K562 (cell line): ENCODE data around the gene PCDHGB1. TPM values are rescaled to one million over a fixed set of nuclear protein-coding genes. Genes with fewer than 3 reads are reported as not detected.
"Not testable (repeated sequence)": the region's sequence is repeated elsewhere in the genome, so short reads cannot be mapped to it uniquely, and the experiment has no call there.

ENCODE experiments used
- ATAC-seq: fragments of 200-7000 bp; cut with Tn5 transposase; 3 replicates; pipeline ENCODE4 v1.9.1; 2020; ENCODE audit warnings: moderate library complexity
- BruUV-seq: library from RNA; stranded (reverse); fragments of 400-500 nt; replicated peaks from 2 replicates; lab custom pipeline; 2021; lab: Mats Ljungman, UMichigan
- CTCF ChIA-PET: fragments of 300-600 bp; formaldehyde crosslinking; extraction: SDS; loops from one replicate; lab custom pipeline; 2021; ENCODE audit warnings: low intra/inter-chr PET ratio; lab: Yijun Ruan, JAX
- POLR2A ChIA-PET: fragments of 300-600, 350-650 bp; sonication (Branson Sonifier 250); formaldehyde crosslinking; extraction: SDS; loops from one replicate; lab custom pipeline; 2021; ENCODE audit warnings: antibody characterized with exemption, inconsistent platforms; lab: Yijun Ruan, JAX
- DNase-seq, 4 experiments: peaks; one replicate each; pipeline versions ENCODE4 v3.0.0 to v3.0.0-alpha.2; 2011 to 2018; ENCODE audit warnings: low spot score in 3 of 4, mixed read lengths in 3 of 4; ENCODE audit errors: extremely low read depth in 1 of 4
- FAIRE-seq: peaks from 2 replicates; lab custom pipeline; 2011; peaks lifted over from hg19 to GRCh38; lab: Jason Lieb, UNC
- H2AFZ ChIP-seq: 2 replicates; pipeline ENCODE4 v1.6.0; 2011; ENCODE audit warnings: low read depth, low read length, control low read depth, inconsistent platforms
- H3K27ac ChIP-seq: fragments of 200-600 bp; 3 replicates; pipeline ENCODE4 v1.8.0; 2011; ENCODE audit warnings: low read depth, mild to moderate bottlenecking, control low read depth, inconsistent platforms, low read length, moderate library complexity, mixed read lengths; ENCODE audit errors: extremely low read depth
- H3K27me3 ChIP-seq, 2 experiments: fragments of 300-600 bp in 1 of 2; 2 replicates in 1 of 2; 3 replicates in 1 of 2; pipeline versions ENCODE4 v1.6.0 to v1.8.0; 2011; ENCODE audit warnings: inconsistent platforms in 2 of 2, low read length in 2 of 2, mild to moderate bottlenecking in 1 of 2, mixed read lengths in 1 of 2, moderate library complexity in 1 of 2; ENCODE audit not compliant: control insufficient read depth in 2 of 2, insufficient read depth in 2 of 2
- H3K36me3 ChIP-seq: fragments of 300-600 bp; 3 replicates; pipeline ENCODE4 v1.8.0; 2011; ENCODE audit warnings: mild to moderate bottlenecking, low read length, inconsistent platforms; ENCODE audit not compliant: control insufficient read depth, insufficient read depth
- H3K4me1 ChIP-seq, 2 experiments: fragments of 200-600 bp in 1 of 2; replicated peaks in 1 of 2; 2 replicates in 1 of 2; 3 replicates in 1 of 2; pipeline versions ENCODE4 v1.5.1 to v1.8.0; 2011; ENCODE audit warnings: inconsistent platforms in 2 of 2, low read length in 2 of 2, mild to moderate bottlenecking in 1 of 2, mixed read lengths in 1 of 2, moderate library complexity in 1 of 2; ENCODE audit not compliant: control insufficient read depth in 2 of 2, insufficient read depth in 2 of 2
- H3K4me2 ChIP-seq: 2 replicates; pipeline ENCODE4 v1.6.1; 2011; ENCODE audit warnings: low read length, control low read depth, inconsistent platforms, mixed read lengths; ENCODE audit not compliant: insufficient read depth
- H3K4me3 ChIP-seq: fragments of 200-600 bp; sonication (generic), shearing (Covaris generic); 2 replicates; pipeline ENCODE4 v1.5.1; 2016; ENCODE audit warnings: control low read depth, inconsistent platforms
- H3K79me2 ChIP-seq: fragments of 200-600 bp; 3 replicates; pipeline ENCODE4 v1.8.0; 2011; ENCODE audit warnings: low read length, inconsistent platforms; ENCODE audit not compliant: control insufficient read depth, insufficient read depth
- H3K9ac ChIP-seq, 2 experiments: 2 replicates each; pipeline versions ENCODE4 v1.6.0 to v1.6.1; 2011; ENCODE audit warnings: low read depth in 2 of 2, low read length in 2 of 2, control low read depth in 1 of 2, inconsistent platforms in 1 of 2, mild to moderate bottlenecking in 1 of 2, mixed read lengths in 1 of 2; ENCODE audit not compliant: insufficient read depth in 1 of 2
- H3K9me1 ChIP-seq: one replicate; pipeline ENCODE4 v1.6.0; 2011; ENCODE audit warnings: inconsistent platforms, mild to moderate bottlenecking, low read length, moderate library complexity; ENCODE audit not compliant: control insufficient read depth, insufficient read depth
- H3K9me3 ChIP-seq: replicated peaks from 2 replicates; pipeline ENCODE4 v1.5.1; 2011; ENCODE audit warnings: low read depth, low read length, inconsistent platforms; ENCODE audit not compliant: control insufficient read depth, insufficient read depth
- H4K20me1 ChIP-seq: replicated peaks from 2 replicates; pipeline ENCODE4 v1.6.1; 2011; ENCODE audit warnings: low read length, inconsistent platforms, mixed read lengths; ENCODE audit not compliant: control insufficient read depth, insufficient read depth
- ATF3 ChIP-seq, 2 experiments: fragments of 450-650 bp in 1 of 2; sonication (generic) in 1 of 2; formaldehyde crosslinking in 1 of 2; IDR thresholded peaks in 1 of 2; conservative IDR thresholded peaks in 1 of 2; 2 replicates each; pipeline versions ENCODE4 v1.6.1 to v1.8.1; 2016 to 2023; ENCODE audit warnings: mild to moderate bottlenecking in 2 of 2, moderate library complexity in 2 of 2, inconsistent platforms in 1 of 2, missing genetic modification reagents in 1 of 2
- C11orf30 ChIP-seq: fragments of 450-650 bp; IDR thresholded peaks from 2 replicates; pipeline ENCODE4 v1.6.1; 2016; ENCODE audit warnings: low read depth, mild to moderate bottlenecking
- CCAR2 ChIP-seq: fragments of 200-400 bp; formaldehyde crosslinking; IDR thresholded peaks from 2 replicates; pipeline ENCODE4 v1.6.1; 2017; ENCODE audit warnings: mild to moderate bottlenecking, low read depth, low read length
- POLR2A ChIP-seq: fragments of 450-650 bp; conservative IDR thresholded peaks from 2 replicates; pipeline ENCODE4 v1.6.1; 2016
- RBM17 ChIP-seq: fragments of 200-400 bp; formaldehyde crosslinking; IDR thresholded peaks from 2 replicates; pipeline ENCODE4 v1.6.1; 2017; ENCODE audit warnings: low read depth, mild to moderate bottlenecking, low read length, borderline replicate concordance
- USF2 ChIP-seq: sonication (generic); formaldehyde crosslinking; IDR thresholded peaks from 2 replicates; pipeline ENCODE4 v1.5.0; 2020; ENCODE audit warnings: missing genetic modification reagents
- ZNF212 ChIP-seq: fragments of 450-650 bp; formaldehyde crosslinking; IDR thresholded peaks from 2 replicates; pipeline ENCODE4 v1.4.0; 2020; ENCODE audit warnings: mild to moderate bottlenecking
- ZNF316 ChIP-seq: fragments of 450-650 bp; IDR thresholded peaks from 2 replicates; pipeline ENCODE4 v1.6.1; 2016
- WGBS: fragments of 100-300 bp; shearing (Covaris generic); methylation state at CpG from one replicate; pipeline ENCODE4 v1.1.6; 2016; ENCODE audit warnings: low coverage, mixed read lengths; ENCODE audit not compliant: insufficient coverage; ENCODE audit errors: missing lambda C conversion rate; 5-methylcytosine and 5-hydroxymethylcytosine counted together
- in situ Hi-C: fragments of 300-500 bp; cut with MboI; formaldehyde crosslinking; loops from 4 replicates; pipeline ENCODE4 v1.15.0; 2018; ENCODE audit warnings: inconsistent platforms, mixed read lengths
- intact Hi-C: fragments of 100-400 bp; cut with micrococcal nuclease; formaldehyde crosslinking; loops from 2 replicates; pipeline ENCODE4 v1.14.2; 2022
- polyA plus RNA-seq, 8 experiments: library from polyadenylated mRNA; depleted of rRNA in 4 of 8; stranded (reverse) in 5 of 8; unstranded in 3 of 8; fragments of >200 nt; fragmentation: Nextera tagmentation in 2 of 8; fragmentation: Illumina TruSeq in 1 of 8; extraction: Ambion mirVana in 2 of 8; extraction: Trizol in 1 of 8; gene quantifications; 2 replicates each; pipeline versions ENCODE4 v1.2.1 to v1.2.3, GENCODE V29; 2011 to 2014; ENCODE audit warnings: inconsistent platforms in 1 of 8, missing spikeins in 1 of 8
- total RNA-seq, 7 experiments: library from RNA; depleted of rRNA in 6 of 7; stranded (reverse); fragments of >200 nt in 6 of 7; fragmentation: Illumina TruSeq in 2 of 7; extraction: Trizol in 2 of 7; gene quantifications; 2 replicates each; pipeline versions ENCODE4 v1.2.1 to v1.2.3, GENCODE V29; 2011 to 2021; ENCODE audit warnings: low replicate concordance in 1 of 7

PCDHGB1 gene
- total and polyA plus RNA-seq, 9 of the 15 experiments (the other 6 are each of a cell fraction or from before 2014, with no cell fraction given) = 0.06 to 0.20 (median 0.07) TPM; not detected in 2

GRCh38 chr5:141316963-141317362 lies 32.9 kb upstream of the PCDHGB1 start:
- H3K4me1 ChIP-seq, H3K4me2 ChIP-seq, H3K9ac ChIP-seq, H3K4me3 ChIP-seq, H2AFZ ChIP-seq, in situ Hi-C loops, ATAC-seq, FAIRE-seq, H3K9me1 ChIP-seq, CTCF ChIA-PET, DNase-seq, H4K20me1 ChIP-seq, H3K27ac ChIP-seq, BruUV-seq, intact Hi-C loops, H3K27me3 ChIP-seq: not testable (repeated sequence)
- peaks cover 26% of the 10 kb centered on the region for H3K36me3 ChIP-seq
- H3K9me3 ChIP-seq = peaks cover 22% of the 10 kb centered on the region
- POLR2A ChIA-PET = interaction anchor here (1.1 kb wide), 1 partner anchor 168 kb away, joined by 3 read pairs; the partner anchor contains the start of gene PCDHGC4
- peaks cover 29% of the 10 kb centered on the region for H3K79me2 ChIP-seq
- 0 out of 2 replicates have a peak, but pooled peaks have one; percentile 10 for TF ChIP-seq C11orf30
- TF ChIP-seq ZNF316 = peak; percentile 42; the same call in 1 of the 2 replicates
- 62% methylated on average over 2 of the region's 4 CpGs for WGBS

- Histone ChIP-seq H3K36me3 (peaks cover 26% of the 10 kb centered on the region), H3K4me1 (peaks cover 0 to 9% of the 10 kb centered on the region in 2 experiments; a peak in 1 of 5 replicates), H4K20me1 (no peaks in the 10 kb centered on the region), H3K27me3 (no peaks in the 10 kb centered on the region), H3K9ac (no peak overlapping the region), H3K9me3 (peaks cover 22% of the 10 kb centered on the region), H3K79me2 (peaks cover 29% of the 10 kb centered on the region), H3K27ac (no peak overlapping the region), H3K4me3 (peak overlapping the region; percentile 70; the same call in 1 of the 2 replicates), H3K9me1 (no peaks in the 10 kb centered on the region), H3K4me2 (peak overlapping the region; percentile 85), H2AFZ (no peak overlapping the region)
- in situ Hi-C loops = no loop called here
- ATAC-seq (no peak), DNase-seq (no peak), FAIRE-seq (no peak)
- BruUV-seq = no TSS peak
- intact Hi-C loops = no loop called here
- ChIA-PET POLR2A (interaction anchor here (0.6 to 1.4 kb wide), 4 partner anchors 12 to 632 kb away, joined by 3 to 4 read pairs (median 3); partner anchors contain the start of gene PCDHGA2), CTCF (no interaction called here)
- WGBS = 74% methylated on average over 6 of the region's 6 CpGs
- TF ChIP-seq USF2 (CRISPR knock-in tag) = no peak
- no peak for TF ChIP-seq ATF3 (IDR thresholded peaks at IDR 0.05)
- TF ChIP-seq ATF3 (CRISPR knock-in tag; conservative IDR thresholded peaks at IDR 0.05) = no peak
- TF ChIP-seq CCAR2 = no peak
- TF ChIP-seq ZNF212 (CRISPR knock-in tag) = no peak
- no peak for TF ChIP-seq RBM17
- no peak for TF ChIP-seq POLR2A
Observed at GRCh38 chr5:141319202-141319601, 30.7 kb upstream of the PCDHGB1 start.
